ENCODE measurements around the gene SFTA2. TPM values are rescaled to one million over a fixed set of nuclear protein-coding genes. Genes with fewer than 3 reads are reported as not detected.

The SFTA2 gene
- total RNA-seq, 1 donor from 2014 or later = not detected

Other genes with a start within 250 kb of the SFTA2 start
- gene PPP1R18, start 245.5 kb downstream of the SFTA2 start, total RNA-seq = 57.4 and 58.3 TPM in 2 replicates
- gene NRM, start 241.2 kb downstream of the SFTA2 start, total RNA-seq = 2.4 and 2.5 TPM in 2 replicates
- 10.2 and 11.0 TPM in 2 replicates for gene MDC1, start 214.9 kb downstream of the SFTA2 start, total RNA-seq
- 537 and 757 TPM in 2 replicates for gene TUBB, start 211.8 kb downstream of the SFTA2 start, total RNA-seq
- 46.6 and 107 TPM in 2 replicates for gene FLOT1, start 189.5 kb downstream of the SFTA2 start, total RNA-seq
- 90.2 and 122 TPM in 2 replicates for gene IER3, start 187.6 kb downstream of the SFTA2 start, total RNA-seq
- 5.9 and 7.4 TPM in 2 replicates for gene DDR1, start 47.7 kb downstream of the SFTA2 start, total RNA-seq
- 12.5 and 19.5 TPM in 2 replicates for gene GTF2H4, start 24.0 kb downstream of the SFTA2 start, total RNA-seq
- gene VARS2, start 17.9 kb downstream of the SFTA2 start, total RNA-seq = 15.9 and 24.8 TPM in 2 replicates
- gene MUCL3, start 8.8 kb upstream of the SFTA2 start, total RNA-seq = not detected in 2 replicates
- not detected in 2 replicates for gene MUC21, start 51.5 kb upstream of the SFTA2 start, total RNA-seq
- gene MUC22, start 78.3 kb upstream of the SFTA2 start, total RNA-seq = not detected in 2 replicates
- not detected in 2 replicates for gene C6orf15, start 180.4 kb upstream of the SFTA2 start, total RNA-seq
- gene PSORS1C1, start 182.6 kb upstream of the SFTA2 start, total RNA-seq = 2.2 and 2.4 TPM in 2 replicates
- gene CDSN, start 188.3 kb upstream of the SFTA2 start, total RNA-seq = not detected in 2 replicates
- not detected in 2 replicates for gene PSORS1C2, start 206.9 kb upstream of the SFTA2 start, total RNA-seq
- gene CCHCR1, start 225.6 kb upstream of the SFTA2 start, total RNA-seq = 16.3 and 27.6 TPM in 2 replicates
- 20.4 and 44.6 TPM in 2 replicates for gene TCF19, start 226.4 kb upstream of the SFTA2 start, total RNA-seq
- gene POU5F1, start 238.5 kb upstream of the SFTA2 start, total RNA-seq = 0.56 and 1.6 TPM in 2 replicates